GM21825 (cell line): ENCODE measurements around the gene FILIP1L.

Experiments
- ATAC-seq: cut with Tn5 transposase; IDR thresholded peaks from one replicate; pipeline ENCODE4 v1.9.1; 2021; ENCODE audit warnings: mild to moderate bottlenecking, moderate library complexity; ENCODE audit not compliant: unreplicated experiment

The FILIP1L gene

GRCh38 chr3:99929745-99930139 lies 184.6 kb downstream of the FILIP1L start:
- no peak for ATAC-seq

- ATAC-seq = no peak
These were observed 185.2 kb downstream of the FILIP1L start for GRCh38 chr3:99928771-99929744.

- no peak for ATAC-seq
These were observed 186.4 kb downstream of the FILIP1L start for GRCh38 chr3:99927671-99928457.

- no peak for ATAC-seq
These were observed 188.6 kb downstream of the FILIP1L start for GRCh38 chr3:99925584-99926230.

- ATAC-seq = no peak
These were observed 190.4 kb downstream of the FILIP1L start for GRCh38 chr3:99923873-99924272.

- no peak for ATAC-seq
These were observed 192.3 kb downstream of the FILIP1L start for GRCh38 chr3:99921986-99922385.

- ATAC-seq = no peak
These were observed 193.0 kb downstream of the FILIP1L start for GRCh38 chr3:99921377-99921695.

GRCh38 chr3:99920481-99921376 lies 193.6 kb downstream of the FILIP1L start:
- no peak for ATAC-seq

- ATAC-seq = no peak
These were observed 194.6 kb downstream of the FILIP1L start for GRCh38 chr3:99919694-99920093.

- ATAC-seq = no peak
These were observed 195.6 kb downstream of the FILIP1L start for GRCh38 chr3:99918715-99919114.

- ATAC-seq = no peak
These were observed 198.3 kb downstream of the FILIP1L start for GRCh38 chr3:99915906-99916432.

GRCh38 chr3:99911433-99911832 lies 202.9 kb downstream of the FILIP1L start:
- ATAC-seq = no peak

GRCh38 chr3:99910752-99911290 lies 203.5 kb downstream of the FILIP1L start:
- no peak for ATAC-seq

GRCh38 chr3:99909714-99910495 lies 204.4 kb downstream of the FILIP1L start:
- ATAC-seq = no peak

- no peak for ATAC-seq
These were observed 206.2 kb downstream of the FILIP1L start for GRCh38 chr3:99907959-99908544.

- ATAC-seq = no peak
These were observed 210.4 kb downstream of the FILIP1L start for GRCh38 chr3:99903869-99904268.

- ATAC-seq = no peak
These were observed 212.2 kb downstream of the FILIP1L start for GRCh38 chr3:99902091-99902490.

GRCh38 chr3:99901200-99901926 lies 212.9 kb downstream of the FILIP1L start:
- no peak for ATAC-seq
